GM10266 (cell line): ENCODE results near the gene HOMER3.

ENCODE experiments used
- DNase-seq: peaks from one replicate; pipeline ENCODE4 v3.0.0; 2012; ENCODE audit errors: extremely low spot score
- TF ChIP-seq, protein P1 (sequence below): IDR thresholded peaks from 2 replicates; pipeline ENCODE4 v1.5.1; 2012; ENCODE audit warnings: mild to moderate bottlenecking, low read depth; ENCODE audit not compliant: control insufficient read depth, insufficient read depth; ENCODE audit errors: missing control alignments

HOMER3 gene

GRCh38 chr19:18940769-18941627 is at the start of gene HOMER3:
Gene HOMER3 (minus strand): TSS chr19:18941217. CDS start chr19:18938982, 2,235 bp downstream.
- DNase-seq, result peak; percentile 94
- TF ChIP-seq, protein P1, sequence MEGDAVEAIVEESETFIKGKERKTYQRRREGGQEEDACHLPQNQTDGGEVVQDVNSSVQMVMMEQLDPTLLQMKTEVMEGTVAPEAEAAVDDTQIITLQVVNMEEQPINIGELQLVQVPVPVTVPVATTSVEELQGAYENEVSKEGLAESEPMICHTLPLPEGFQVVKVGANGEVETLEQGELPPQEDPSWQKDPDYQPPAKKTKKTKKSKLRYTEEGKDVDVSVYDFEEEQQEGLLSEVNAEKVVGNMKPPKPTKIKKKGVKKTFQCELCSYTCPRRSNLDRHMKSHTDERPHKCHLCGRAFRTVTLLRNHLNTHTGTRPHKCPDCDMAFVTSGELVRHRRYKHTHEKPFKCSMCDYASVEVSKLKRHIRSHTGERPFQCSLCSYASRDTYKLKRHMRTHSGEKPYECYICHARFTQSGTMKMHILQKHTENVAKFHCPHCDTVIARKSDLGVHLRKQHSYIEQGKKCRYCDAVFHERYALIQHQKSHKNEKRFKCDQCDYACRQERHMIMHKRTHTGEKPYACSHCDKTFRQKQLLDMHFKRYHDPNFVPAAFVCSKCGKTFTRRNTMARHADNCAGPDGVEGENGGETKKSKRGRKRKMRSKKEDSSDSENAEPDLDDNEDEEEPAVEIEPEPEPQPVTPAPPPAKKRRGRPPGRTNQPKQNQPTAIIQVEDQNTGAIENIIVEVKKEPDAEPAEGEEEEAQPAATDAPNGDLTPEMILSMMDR, result peak; percentile 55

DNA sequence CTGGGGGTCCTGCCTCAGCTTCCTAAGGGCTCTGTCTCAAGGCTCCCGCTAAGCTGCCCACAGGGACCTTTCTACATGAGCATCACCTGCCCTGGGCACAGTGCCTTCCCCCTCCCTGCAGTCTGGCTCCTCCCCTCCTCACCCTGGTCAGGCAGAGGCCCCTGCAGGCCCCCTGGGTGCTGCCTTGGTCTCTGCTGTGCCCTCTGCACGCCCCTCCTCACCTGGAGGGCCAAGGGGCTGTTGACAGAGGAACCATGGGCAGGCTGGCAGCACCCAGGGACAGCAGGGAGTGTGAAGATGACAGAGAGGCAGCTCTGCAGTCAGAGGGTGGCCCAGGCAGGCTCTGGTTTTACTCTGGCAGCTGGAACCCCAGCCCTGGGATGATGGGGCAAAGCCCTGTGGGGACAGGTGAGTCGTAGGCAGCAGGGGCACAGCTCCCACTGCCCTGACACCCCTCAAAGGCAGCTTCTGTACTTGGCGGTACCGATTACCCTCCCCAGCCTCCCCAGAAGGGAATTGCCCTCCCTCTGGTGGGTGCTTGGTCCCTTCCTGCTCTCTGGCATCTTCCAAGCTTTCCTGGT is 49.2 kb upstream of the HOMER3 start:
- TF ChIP-seq, protein P1, result no peak
- no peak for DNase-seq

- TF ChIP-seq, protein P1, result no peak
- DNase-seq, result no peak
Measured at GRCh38 chr19:18989316-18989715, 48.3 kb upstream of the HOMER3 start.

- TF ChIP-seq, protein P1, result no peak
- no peak for DNase-seq
Measured at GRCh38 chr19:18987456-18987855, 46.4 kb upstream of the HOMER3 start.

DNA sequence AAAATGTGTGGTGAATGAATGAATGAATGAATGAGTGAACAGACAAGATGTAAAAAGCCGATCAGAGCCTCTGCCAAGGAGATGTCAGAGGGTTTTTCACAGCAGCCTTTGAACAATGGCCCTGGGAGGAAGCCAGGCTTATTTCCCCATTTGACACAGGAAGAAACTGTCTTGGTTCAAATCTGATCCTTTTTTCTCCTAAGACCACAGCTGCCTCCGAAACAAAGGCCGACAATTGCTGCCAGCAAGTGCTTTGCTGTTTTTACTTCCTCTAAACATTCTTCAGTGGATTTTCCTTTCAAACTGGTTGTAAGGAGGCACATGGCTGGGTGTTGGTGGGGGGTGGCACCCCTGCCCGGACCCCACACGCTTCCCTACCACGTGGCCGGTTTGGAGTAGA is 44.2 kb upstream of the HOMER3 start:
- no peak for DNase-seq
- TF ChIP-seq, protein P1, result no peak

- DNase-seq, result no peak
- TF ChIP-seq, protein P1, result no peak
Measured at GRCh38 chr19:18984251-18984650, 43.2 kb upstream of the HOMER3 start.

GRCh38 chr19:18982669-18983068 is 41.7 kb upstream of the HOMER3 start:
- TF ChIP-seq, protein P1, result no peak
- DNase-seq, result no peak
